PC-9 (cell line): ENCODE data around the gene DNAH11. TPM values are rescaled to one million over a fixed set of nuclear protein-coding genes. Genes with fewer than 3 reads are reported as not detected.

Source experiments
- BruUV-seq: library from RNA; stranded (reverse); fragments of 400-500 nt; replicated peaks from 2 replicates; lab custom pipeline; 2021; lab: Mats Ljungman, UMichigan
- CTCF ChIA-PET: fragments of 300-600 bp; sonication (Branson Sonifier 250); formaldehyde crosslinking; loops from one replicate; lab custom pipeline; 2022; ENCODE audit warnings: antibody characterized with exemption; lab: Charles Lee
- POLR2A ChIA-PET: fragments of 300-600 bp; sonication (Branson Sonifier 250); formaldehyde crosslinking; loops from one replicate; lab custom pipeline; 2022; ENCODE audit warnings: antibody characterized with exemption; ENCODE audit not compliant: unreplicated experiment; lab: Charles Lee
- DNase-seq, 2 experiments: peaks; one replicate each; pipeline versions ENCODE4 v3.0.0 to v3.0.0-alpha.2; 2015 to 2022; ENCODE audit warnings: mixed read lengths in 1 of 2
- H2AFZ ChIP-seq: fragments of 200-600 bp; sonication (generic); 2 replicates; pipeline ENCODE4 v1.8.1; 2017; ENCODE audit warnings: antibody characterized with exemption
- H3F3A ChIP-seq: fragments of 200-600 bp; sonication (generic); 2 replicates; pipeline ENCODE4 v1.8.1; 2017; ENCODE audit warnings: antibody characterized with exemption, mild to moderate bottlenecking, low read depth; ENCODE audit not compliant: insufficient read depth
- H3K27ac ChIP-seq: fragments of 200-600 bp; sonication (generic); 2 replicates; pipeline ENCODE4 v1.6.1; 2016; ENCODE audit warnings: mixed run types
- H3K27me3 ChIP-seq: fragments of 200-600 bp; sonication (generic); 2 replicates; pipeline ENCODE4 v1.6.1; 2016; ENCODE audit warnings: low read depth, mixed run types; ENCODE audit not compliant: insufficient read depth
- H3K36me3 ChIP-seq: fragments of 200-600 bp; sonication (generic); 2 replicates; pipeline ENCODE4 v1.6.1; 2016; ENCODE audit warnings: low read depth, mixed run types
- H3K4me1 ChIP-seq: fragments of 200-600 bp; sonication (generic); replicated peaks from 2 replicates; pipeline ENCODE4 v1.6.1; 2016; ENCODE audit warnings: mixed run types; ENCODE audit not compliant: insufficient read depth
- H3K4me2 ChIP-seq: fragments of 200-600 bp; sonication (generic); 2 replicates; pipeline ENCODE4 v1.6.1; 2017; ENCODE audit warnings: mixed run types
- H3K4me3 ChIP-seq: fragments of 200-600 bp; sonication (generic); 2 replicates; pipeline ENCODE4 v1.6.1; 2016; ENCODE audit warnings: mixed run types
- H3K79me2 ChIP-seq: fragments of 200-600 bp; sonication (generic); 2 replicates; pipeline ENCODE4 v1.6.1; 2017; ENCODE audit warnings: low read depth, mixed run types
- H3K9me2 ChIP-seq: fragments of 200-600 bp; sonication (generic); 2 replicates; pipeline ENCODE4 v1.8.1; 2017; ENCODE audit warnings: mild to moderate bottlenecking; ENCODE audit not compliant: insufficient read depth
- H3K9me3 ChIP-seq: fragments of 200-600 bp; sonication (generic); 2 replicates; pipeline ENCODE4 v1.8.1; 2016; ENCODE audit warnings: low read depth; ENCODE audit not compliant: insufficient read depth
- H4K20me1 ChIP-seq: fragments of 200-600 bp; sonication (generic); 2 replicates; pipeline ENCODE4 v1.8.1; 2017; ENCODE audit not compliant: insufficient read depth
- CTCF ChIP-seq: fragments of 200-600 bp; sonication (generic); conservative IDR thresholded peaks from 2 replicates; pipeline ENCODE4 v1.6.1; 2017; ENCODE audit warnings: mixed run types, antibody characterized with exemption, mild to moderate bottlenecking, moderate library complexity
- EZH2 ChIP-seq: fragments of 200-600 bp; sonication (generic); IDR thresholded peaks from 2 replicates; pipeline ENCODE4 v1.8.0; 2017; ENCODE audit warnings: antibody characterized with exemption, low read depth
- intact Hi-C: fragments of 100-400 bp; cut with micrococcal nuclease; formaldehyde crosslinking; loops from one replicate; pipeline ENCODE4 v1.10.0; 2022; ENCODE audit not compliant: unreplicated experiment
- total RNA-seq: library from RNA; stranded (reverse); gene quantifications from 2 replicates; pipeline ENCODE4 v1.2.3, GENCODE V29; 2021

DNAH11 gene
- total RNA-seq, 1 experiment from 2014 or later = not detected

GRCh38 chr7:21903020-21903786 is 360.4 kb downstream of the DNAH11 start:
- peaks cover 47% of the 10 kb centered on the region for H3K36me3 ChIP-seq
- intact Hi-C loops = no loop called here
- ChIA-PET CTCF (no interaction called here), POLR2A (no interaction called here)
- TF ChIP-seq CTCF = no peak
- H3K9me2 ChIP-seq = no peaks in the 10 kb centered on the region
- no peaks in the 10 kb centered on the region for H3K27me3 ChIP-seq
- H3K27ac ChIP-seq = peak overlapping the region; percentile 32
- 0 out of 2 replicates have a peak, but pooled peaks cover 4% of the 10 kb centered on the region for H3K4me1 ChIP-seq
- H3K4me3 ChIP-seq = no peak overlapping the region
- no peaks in the 10 kb centered on the region for H3K79me2 ChIP-seq
- no peaks in the 10 kb centered on the region for H4K20me1 ChIP-seq
- BruUV-seq = no TSS peak
- H3K9me3 ChIP-seq = no peaks in the 10 kb centered on the region
- H3F3A ChIP-seq = no peaks in the 10 kb centered on the region
- no peak for DNase-seq
- no peak overlapping the region for H3K4me2 ChIP-seq
- H2AFZ ChIP-seq = no peak overlapping the region

GRCh38 chr7:21908746-21909145 is 365.9 kb downstream of the DNAH11 start:
- ChIA-PET CTCF (no interaction called here), POLR2A (no interaction called here)
- H3K4me3 ChIP-seq = no peak overlapping the region
- no peaks in the 10 kb centered on the region for H3K27me3 ChIP-seq
- no peak overlapping the region for H2AFZ ChIP-seq
- no peaks in the 10 kb centered on the region for H3K9me3 ChIP-seq
- no peak overlapping the region for H3K27ac ChIP-seq
- TF ChIP-seq CTCF (no peak), EZH2 (no peak)
- H3K36me3 ChIP-seq = peaks cover 33% of the 10 kb centered on the region
- H3K4me1 ChIP-seq = no peaks in the 10 kb centered on the region
- H3K4me2 ChIP-seq = no peak overlapping the region
- intact Hi-C loops = no loop called here
- H4K20me1 ChIP-seq = no peaks in the 10 kb centered on the region; the same call in 1 of the 2 replicates
- DNase-seq = no peak
- H3K79me2 ChIP-seq = no peaks in the 10 kb centered on the region
- BruUV-seq = no TSS peak
- H3F3A ChIP-seq = no peaks in the 10 kb centered on the region
- H3K9me2 ChIP-seq = no peaks in the 10 kb centered on the region

- peaks cover 29% of the 10 kb centered on the region for H3K36me3 ChIP-seq
- CTCF ChIA-PET = no interaction called here
- intact Hi-C loops = no loop called here
These were observed 367.4 kb downstream of the DNAH11 start for GRCh38 chr7:21910253-21910652.

More at GRCh38 chr7:21910253-21910652, 367.4 kb downstream of the DNAH11 start:
- no peaks in the 10 kb centered on the region for H3K4me1 ChIP-seq
- TF ChIP-seq EZH2 (no peak), CTCF (no peak)
- H3K9me2 ChIP-seq = no peaks in the 10 kb centered on the region
- H3K9me3 ChIP-seq = no peaks in the 10 kb centered on the region
- H4K20me1 ChIP-seq = no peaks in the 10 kb centered on the region; the same call in 1 of the 2 replicates
- no peak for DNase-seq
- no peak overlapping the region for H3K27ac ChIP-seq
- H2AFZ ChIP-seq = no peak overlapping the region
- POLR2A ChIA-PET = no interaction called here
- H3K27me3 ChIP-seq = no peaks in the 10 kb centered on the region
- no peaks in the 10 kb centered on the region for H3F3A ChIP-seq
- BruUV-seq = no TSS peak
- H3K79me2 ChIP-seq = no peaks in the 10 kb centered on the region
- no peak overlapping the region for H3K4me3 ChIP-seq
- no peak overlapping the region for H3K4me2 ChIP-seq
